Diencephalon (tissue), 1 donor: Measurements from ENCODE around the gene LAMC2. TPM values are rescaled to one million over a fixed set of nuclear protein-coding genes. Genes with fewer than 3 reads are reported as not detected.

ENCODE experiments used
- total RNA-seq: library from RNA; depleted of rRNA; stranded (reverse); fragments of >200 nt; gene quantifications from one replicate; pipeline ENCODE4 v1.2.3, GENCODE V29; 2014

The LAMC2 gene
- total RNA-seq: 5.3 TPM

DNA sequence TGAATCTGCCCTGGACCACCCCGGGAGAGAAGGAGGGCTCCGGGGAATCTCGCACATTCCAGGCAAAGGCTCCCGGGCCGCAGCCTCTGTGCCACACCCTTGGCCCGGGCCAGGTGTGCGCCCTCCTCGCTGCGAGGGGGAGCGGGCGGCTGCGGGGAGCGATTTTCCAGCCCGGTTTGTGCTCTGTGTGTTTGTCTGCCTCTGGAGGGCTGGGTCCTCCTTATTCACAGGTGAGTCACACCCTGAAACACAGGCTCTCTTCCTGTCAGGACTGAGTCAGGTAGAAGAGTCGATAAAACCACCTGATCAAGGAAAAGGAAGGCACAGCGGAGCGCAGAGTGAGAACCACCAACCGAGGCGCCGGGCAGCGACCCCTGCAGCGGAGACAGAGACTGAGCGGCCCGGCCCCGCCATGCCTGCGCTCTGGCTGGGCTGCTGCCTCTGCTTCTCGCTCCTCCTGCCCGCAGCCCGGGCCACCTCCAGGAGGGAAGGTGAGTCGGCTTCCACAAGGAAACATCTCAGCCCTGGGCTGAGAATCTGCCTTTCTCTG, at the start of gene LAMC2:
TSS of gene LAMC2 (plus strand) at position 324 of the 550 bp plus-strand sequence. CDS start at position 413, 89 bp downstream.

Other genes starting within 250 kb of the LAMC2 start
- 0.23 TPM for gene SHCBP1L, start 233.1 kb upstream of the LAMC2 start, total RNA-seq
- 35.5 TPM for gene LAMC1, start 162.8 kb upstream of the LAMC2 start, total RNA-seq
- 51.0 TPM for gene NMNAT2, start 232.1 kb downstream of the LAMC2 start, total RNA-seq